AG10803 (cell line): ENCODE results near the gene CST6.

ENCODE experiments used
- DNase-seq: peaks from one replicate; pipeline ENCODE4 v3.0.0; 2010; ENCODE audit warnings: low read depth
- H3K4me3 ChIP-seq: 2 replicates; pipeline ENCODE4 v1.5.1; 2011; ENCODE audit warnings: mild to moderate bottlenecking, low read length, control low read depth
- TF ChIP-seq, protein P1 (sequence below): conservative IDR thresholded peaks from 2 replicates; pipeline ENCODE4 v1.5.1; 2011; ENCODE audit warnings: mild to moderate bottlenecking, low read length, control low read depth, inconsistent platforms

Gene CST6

DNA sequence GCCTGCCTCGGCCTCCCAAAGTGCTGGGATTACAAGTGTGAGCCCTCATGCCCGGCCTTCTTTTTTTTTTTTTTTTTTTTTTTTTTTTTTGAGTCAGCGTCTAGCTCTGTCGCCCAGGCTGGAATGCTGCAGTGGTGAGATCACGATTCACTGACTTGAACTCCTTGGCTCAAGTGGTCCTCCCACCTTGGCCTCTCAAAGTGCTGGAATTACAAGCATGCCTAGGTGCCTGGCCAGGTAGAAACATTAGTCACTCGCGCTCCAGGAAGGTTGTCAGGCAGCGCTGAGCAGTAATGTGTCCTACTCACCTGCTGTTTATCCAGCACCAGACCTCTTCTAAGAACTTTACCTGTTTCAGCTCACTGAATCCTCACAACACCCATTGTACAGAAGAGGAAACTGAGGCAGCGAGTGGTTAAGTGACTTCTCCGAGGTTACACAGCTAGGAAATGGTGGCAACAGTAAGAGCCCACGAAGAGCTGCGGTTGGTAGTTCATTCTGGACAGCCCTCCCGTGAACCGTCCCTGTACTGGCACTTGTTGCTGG, 496 bp upstream of the CST6 start:
- TF ChIP-seq, protein P1, sequence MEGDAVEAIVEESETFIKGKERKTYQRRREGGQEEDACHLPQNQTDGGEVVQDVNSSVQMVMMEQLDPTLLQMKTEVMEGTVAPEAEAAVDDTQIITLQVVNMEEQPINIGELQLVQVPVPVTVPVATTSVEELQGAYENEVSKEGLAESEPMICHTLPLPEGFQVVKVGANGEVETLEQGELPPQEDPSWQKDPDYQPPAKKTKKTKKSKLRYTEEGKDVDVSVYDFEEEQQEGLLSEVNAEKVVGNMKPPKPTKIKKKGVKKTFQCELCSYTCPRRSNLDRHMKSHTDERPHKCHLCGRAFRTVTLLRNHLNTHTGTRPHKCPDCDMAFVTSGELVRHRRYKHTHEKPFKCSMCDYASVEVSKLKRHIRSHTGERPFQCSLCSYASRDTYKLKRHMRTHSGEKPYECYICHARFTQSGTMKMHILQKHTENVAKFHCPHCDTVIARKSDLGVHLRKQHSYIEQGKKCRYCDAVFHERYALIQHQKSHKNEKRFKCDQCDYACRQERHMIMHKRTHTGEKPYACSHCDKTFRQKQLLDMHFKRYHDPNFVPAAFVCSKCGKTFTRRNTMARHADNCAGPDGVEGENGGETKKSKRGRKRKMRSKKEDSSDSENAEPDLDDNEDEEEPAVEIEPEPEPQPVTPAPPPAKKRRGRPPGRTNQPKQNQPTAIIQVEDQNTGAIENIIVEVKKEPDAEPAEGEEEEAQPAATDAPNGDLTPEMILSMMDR: no peak
- H3K4me3 ChIP-seq: no peak overlapping the region
- DNase-seq: peak; percentile 67

DNA sequence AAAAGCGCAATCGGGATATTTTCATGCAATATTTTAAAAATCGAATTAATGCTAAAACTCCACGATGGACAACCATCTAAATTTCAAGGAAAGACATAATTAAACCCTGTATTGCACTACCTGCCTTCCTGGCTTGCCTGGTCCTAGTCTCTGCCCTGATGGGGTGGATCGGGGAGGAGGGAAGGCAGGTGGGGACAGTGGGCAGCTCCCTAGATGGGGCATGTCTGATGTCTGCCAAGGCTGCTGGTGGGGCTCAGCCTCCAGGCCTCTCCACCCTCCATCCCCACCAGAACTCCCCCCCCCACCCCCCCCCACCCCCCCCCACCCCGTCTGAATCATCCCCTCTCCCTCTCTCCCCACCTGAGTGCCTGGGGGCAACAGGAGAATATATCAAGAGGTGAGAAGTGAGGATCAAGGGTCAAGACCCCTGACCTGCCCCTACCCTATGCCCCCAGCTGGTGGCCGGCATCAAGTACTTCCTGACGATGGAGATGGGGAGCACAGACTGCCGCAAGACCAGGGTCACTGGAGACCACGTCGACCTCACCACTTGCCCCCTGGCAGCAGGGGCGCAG, 650 bp downstream of the CST6 start:
- no peak overlapping the region for H3K4me3 ChIP-seq
- TF ChIP-seq, protein P1: no peak

DNA sequence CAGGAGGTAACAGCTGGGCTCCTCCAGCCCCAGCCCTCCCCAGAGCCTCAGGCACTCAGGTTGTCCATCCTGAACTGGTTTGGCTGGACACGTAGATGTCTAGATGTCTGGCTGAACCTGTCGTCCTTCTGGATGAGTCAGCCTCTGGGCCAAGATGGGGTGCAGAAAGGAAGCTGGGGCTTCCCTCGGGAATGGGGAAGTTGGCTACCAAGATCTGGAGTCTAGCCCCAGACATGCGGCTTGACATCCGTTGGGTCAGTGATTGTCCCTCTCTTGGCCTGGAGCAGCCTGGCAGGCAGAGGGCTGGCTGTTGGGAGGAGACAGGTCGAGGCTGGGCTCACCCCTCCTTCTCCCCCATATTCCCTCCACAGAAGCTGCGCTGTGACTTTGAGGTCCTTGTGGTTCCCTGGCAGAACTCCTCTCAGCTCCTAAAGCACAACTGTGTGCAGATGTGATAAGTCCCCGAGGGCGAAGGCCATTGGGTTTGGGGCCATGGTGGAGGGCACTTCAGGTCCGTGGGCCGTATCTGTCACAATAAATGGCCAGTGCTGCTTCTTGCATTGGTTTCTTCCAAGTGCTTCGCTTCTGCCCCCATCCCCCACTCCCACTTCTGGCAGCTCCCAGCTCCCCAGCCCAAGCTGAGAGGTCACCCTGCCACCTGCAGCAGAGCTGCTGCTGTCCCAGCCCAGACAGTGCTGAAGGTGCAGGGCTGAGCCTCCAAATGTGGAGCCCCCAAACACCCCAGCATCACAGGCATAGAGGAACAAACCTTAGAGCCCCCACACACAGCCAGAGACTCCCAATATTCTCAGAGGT, 1.3 kb downstream of the CST6 start:
- no peak for DNase-seq
- TF ChIP-seq, protein P1: no peak

More for the DNA sequence above, 650 bp downstream of the CST6 start:
- no peak for DNase-seq

DNA sequence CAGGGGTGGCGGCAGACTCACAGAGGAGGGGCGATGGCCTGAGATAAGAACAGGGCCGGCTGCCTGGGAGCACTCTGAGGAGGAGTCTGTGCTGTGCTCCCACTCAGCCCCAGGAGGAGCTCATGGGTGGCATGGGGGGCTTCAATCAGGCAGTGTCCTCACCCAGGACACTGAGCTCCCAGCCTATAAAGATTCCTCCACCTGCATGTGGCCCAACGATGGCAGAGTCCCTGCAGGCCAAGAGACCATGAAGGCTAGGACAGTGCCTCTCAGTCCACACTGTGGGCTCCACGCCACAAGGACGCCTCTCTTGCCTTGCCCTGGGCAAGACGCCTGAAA, 1.9 kb downstream of the CST6 start:
- H3K4me3 ChIP-seq: no peak overlapping the region
- DNase-seq: no peak
- TF ChIP-seq, protein P1: no peak

More for the DNA sequence above, 1.3 kb downstream of the CST6 start:
- H3K4me3 ChIP-seq: no peak overlapping the region

DNA sequence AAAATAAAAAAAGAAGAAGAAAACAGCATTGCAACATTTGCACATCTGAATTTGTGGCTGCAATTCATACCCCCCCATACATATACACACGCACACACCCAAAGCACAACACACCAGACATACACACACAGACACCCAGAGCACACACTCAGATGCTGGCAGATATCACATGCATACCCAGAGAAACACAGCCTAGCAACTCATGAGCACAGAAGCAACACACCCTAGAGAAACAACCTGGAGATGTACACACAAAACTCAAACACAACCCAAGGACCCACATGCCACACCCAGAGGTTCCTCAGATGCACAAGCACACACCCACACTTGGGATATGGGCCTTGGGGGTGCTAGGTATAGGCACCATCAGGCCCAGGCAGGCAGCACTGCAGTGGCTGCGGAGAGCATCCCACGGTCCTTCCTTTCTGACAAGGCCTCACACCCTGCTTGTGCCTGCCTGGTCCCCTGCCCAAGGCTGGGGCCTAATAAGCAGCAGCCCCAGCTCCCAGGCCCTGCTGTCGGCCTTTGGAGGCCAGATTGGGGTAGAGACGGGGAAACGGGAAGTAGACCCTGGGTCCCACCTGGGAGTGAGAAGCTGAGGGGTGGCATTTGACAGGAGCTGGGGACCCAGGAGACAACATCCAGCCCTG, 3.1 kb downstream of the CST6 start:
- TF ChIP-seq, protein P1: no peak
- DNase-seq: no peak
- no peak overlapping the region for H3K4me3 ChIP-seq

DNA sequence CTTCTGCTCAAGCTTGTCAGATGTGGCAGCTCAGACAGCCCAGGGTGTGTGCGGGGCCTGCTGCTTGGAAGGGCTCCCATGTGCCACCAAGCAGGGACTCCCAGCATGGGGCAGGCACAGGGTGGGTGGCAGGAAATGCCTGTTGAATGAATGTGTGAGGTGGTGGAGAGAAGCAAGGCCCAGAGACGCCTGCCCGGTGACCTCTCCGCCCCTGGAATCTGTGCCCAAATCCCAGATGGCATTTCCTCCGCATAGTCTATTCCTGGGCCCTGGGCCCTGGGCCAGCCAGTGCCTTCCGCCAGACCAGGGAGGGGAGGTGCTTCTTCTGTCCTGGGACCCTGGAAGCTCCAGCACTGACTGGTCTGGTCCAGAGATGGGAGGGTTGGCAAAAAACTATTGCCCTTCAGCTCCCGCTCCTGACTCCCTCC, 3.7 kb downstream of the CST6 start:
- TF ChIP-seq, protein P1: no peak
- DNase-seq: peak; percentile 78

More for the DNA sequence above, 3.7 kb downstream of the CST6 start:
- H3K4me3 ChIP-seq: no peak overlapping the region
